DND-41 (cell line): ENCODE results near the gene CACNA2D3.

ENCODE experiments used
- EZH2 ChIP-seq: IDR thresholded peaks from 3 replicates; pipeline ENCODE4 v1.6.1; 2012; ENCODE audit warnings: borderline replicate concordance, low read depth, mild to moderate bottlenecking, moderate library complexity, low read length, inconsistent platforms; ENCODE audit not compliant: severe bottlenecking
- TF ChIP-seq, protein P1 (sequence below): IDR thresholded peaks from 2 replicates; pipeline ENCODE4 v1.5.1; 2012; ENCODE audit warnings: borderline replicate concordance, low read length, moderate library complexity, mild to moderate bottlenecking; ENCODE audit not compliant: poor library complexity, severe bottlenecking; ENCODE audit errors: extremely low read depth

DNA sequence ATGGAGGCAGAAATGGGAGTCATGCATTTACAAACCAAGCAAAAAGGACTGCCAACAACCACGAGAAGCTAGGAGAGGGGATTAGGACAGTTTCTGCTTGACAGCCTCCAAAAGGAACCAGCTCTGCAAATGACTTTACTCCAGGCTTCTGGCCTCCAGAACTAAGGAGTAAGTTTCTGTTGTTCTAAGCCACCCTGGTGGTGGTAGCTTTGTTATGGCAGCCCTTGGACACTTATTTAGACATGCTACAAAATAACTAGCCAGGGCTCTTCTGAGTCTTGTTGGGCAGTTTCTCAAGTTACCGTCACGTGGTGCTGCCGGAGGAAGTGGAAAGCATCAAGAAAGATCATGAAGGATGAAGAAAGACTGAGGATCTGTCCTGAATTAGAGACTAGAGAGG, 419.0 kb downstream of the CACNA2D3 start:
- TF ChIP-seq, protein P1, sequence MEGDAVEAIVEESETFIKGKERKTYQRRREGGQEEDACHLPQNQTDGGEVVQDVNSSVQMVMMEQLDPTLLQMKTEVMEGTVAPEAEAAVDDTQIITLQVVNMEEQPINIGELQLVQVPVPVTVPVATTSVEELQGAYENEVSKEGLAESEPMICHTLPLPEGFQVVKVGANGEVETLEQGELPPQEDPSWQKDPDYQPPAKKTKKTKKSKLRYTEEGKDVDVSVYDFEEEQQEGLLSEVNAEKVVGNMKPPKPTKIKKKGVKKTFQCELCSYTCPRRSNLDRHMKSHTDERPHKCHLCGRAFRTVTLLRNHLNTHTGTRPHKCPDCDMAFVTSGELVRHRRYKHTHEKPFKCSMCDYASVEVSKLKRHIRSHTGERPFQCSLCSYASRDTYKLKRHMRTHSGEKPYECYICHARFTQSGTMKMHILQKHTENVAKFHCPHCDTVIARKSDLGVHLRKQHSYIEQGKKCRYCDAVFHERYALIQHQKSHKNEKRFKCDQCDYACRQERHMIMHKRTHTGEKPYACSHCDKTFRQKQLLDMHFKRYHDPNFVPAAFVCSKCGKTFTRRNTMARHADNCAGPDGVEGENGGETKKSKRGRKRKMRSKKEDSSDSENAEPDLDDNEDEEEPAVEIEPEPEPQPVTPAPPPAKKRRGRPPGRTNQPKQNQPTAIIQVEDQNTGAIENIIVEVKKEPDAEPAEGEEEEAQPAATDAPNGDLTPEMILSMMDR, result no peak
- no peak for TF ChIP-seq EZH2
